Breast epithelium (tissue), 4 donors: ENCODE measurements around the gene HECTD1. TPM values are rescaled to one million over a fixed set of nuclear protein-coding genes. Genes with fewer than 3 reads are reported as not detected.
"Not testable (repeated sequence)": the region's sequence is repeated elsewhere in the genome, so short reads cannot be mapped to it uniquely, and the experiment has no call there.

Experiments
- DNase-seq, 2 donors: peaks; one replicate each; pipeline ENCODE4 v3.0.0-alpha.2; 2019; ENCODE audit warnings: low spot score in 2 of 2
- H3K27ac ChIP-seq, 2 donors: fragments of 200-600 bp; sonication (generic) in 1 of 2; one replicate each; pipeline ENCODE4 v1.5.1; 2016 to 2019; ENCODE audit warnings: mild to moderate bottlenecking in 1 of 2
- H3K27me3 ChIP-seq, 2 donors: fragments of 200-600 bp; sonication (generic) in 1 of 2; one replicate each; pipeline versions ENCODE4 v1.5.1 to v1.6.0; 2017 to 2019; ENCODE audit warnings: control low read depth in 1 of 2, mild to moderate bottlenecking in 1 of 2
- H3K36me3 ChIP-seq: fragments of 200-600 bp; one replicate; pipeline ENCODE4 v1.5.1; 2019
- H3K4me1 ChIP-seq, 2 donors: fragments of 200-600 bp; sonication (generic); one replicate each; pipeline ENCODE4 v1.5.1; 2016 to 2019; ENCODE audit warnings: control low read depth in 1 of 2
- H3K4me3 ChIP-seq, 3 donors: fragments of 200-600 bp; sonication (generic); 1 replicate in 2 of 3; 2 replicates in 1 of 3; pipeline ENCODE4 v1.5.1; 2016 to 2019; ENCODE audit warnings: mild to moderate bottlenecking in 3 of 3, moderate library complexity in 2 of 3
- H3K9me3 ChIP-seq, 2 donors: fragments of 200-600 bp; sonication (generic) in 1 of 2; one replicate each; pipeline ENCODE4 v1.5.1; 2016 to 2019; ENCODE audit warnings: control low read depth in 1 of 2
- POLR2A ChIP-seq: fragments of 450-650 bp; IDR thresholded peaks from one replicate; pipeline ENCODE4 v1.6.1; 2016; ENCODE audit warnings: antibody characterized with exemption, mild to moderate bottlenecking, moderate library complexity
- POLR2AphosphoS5 ChIP-seq, 3 donors: sonication (generic); formaldehyde crosslinking; IDR thresholded peaks; one replicate each; pipeline ENCODE4 v1.6.1; 2017; ENCODE audit warnings: antibody characterized with exemption in 3 of 3
- intact Hi-C: fragments of 100-400 bp; cut with DNase I; formaldehyde crosslinking; loops from one replicate; pipeline ENCODE4 v1.15.1; 2023; ENCODE audit warnings: low total_unique reads
- total RNA-seq, 3 donors: library from RNA; depleted of rRNA; stranded (reverse); fragments of >200 nt; gene quantifications; one replicate each; pipeline ENCODE4 v1.1.0, GENCODE V29; 2016
- TF ChIP-seq, protein P1 (sequence below), 3 donors: fragments of 450-650 bp; IDR thresholded peaks; one replicate each; pipeline ENCODE4 v1.5.1; 2016 to 2017; ENCODE audit warnings: antibody characterized with exemption in 3 of 3, mild to moderate bottlenecking in 3 of 3, moderate library complexity in 3 of 3

HECTD1 gene
- total RNA-seq, 3 donors from 2014 or later: 242 to 276 (median 252) TPM

DNA sequence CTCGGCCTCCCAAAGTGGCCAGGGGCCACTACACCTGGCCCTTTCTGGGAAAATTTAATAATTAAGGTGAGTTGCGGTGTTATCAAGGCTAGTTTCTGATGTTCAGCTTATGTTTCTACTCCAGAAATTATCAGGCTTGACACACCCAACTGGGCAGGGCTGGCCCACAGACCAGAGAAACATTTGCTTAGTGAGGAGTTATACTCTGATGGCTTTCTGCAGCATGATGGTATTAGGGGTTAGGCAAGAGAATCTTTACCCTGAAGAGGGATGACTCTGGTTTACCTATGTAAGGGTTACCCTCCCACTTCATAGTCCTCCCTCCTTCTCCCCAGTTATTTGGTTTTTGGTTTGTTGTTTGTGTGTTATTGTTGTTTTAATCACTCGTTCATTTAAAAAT, 24.5 kb upstream of the HECTD1 start:
- no peak for DNase-seq
- Histone ChIP-seq H3K36me3 (no peaks in the 10 kb centered on the region), H3K9me3 (no peaks in the 10 kb centered on the region), H3K4me1 (peaks cover 0 to 6% of the 10 kb centered on the region in 2 donors), H3K27ac (no peak overlapping the region), H3K4me3 (no peak overlapping the region), H3K27me3 (no peaks in the 10 kb centered on the region)
- intact Hi-C loops: no loop called here
- TF ChIP-seq POLR2AphosphoS5 (IDR thresholded peaks at IDR 0.05) (no peak), POLR2A (no peak)
- TF ChIP-seq, protein P1, sequence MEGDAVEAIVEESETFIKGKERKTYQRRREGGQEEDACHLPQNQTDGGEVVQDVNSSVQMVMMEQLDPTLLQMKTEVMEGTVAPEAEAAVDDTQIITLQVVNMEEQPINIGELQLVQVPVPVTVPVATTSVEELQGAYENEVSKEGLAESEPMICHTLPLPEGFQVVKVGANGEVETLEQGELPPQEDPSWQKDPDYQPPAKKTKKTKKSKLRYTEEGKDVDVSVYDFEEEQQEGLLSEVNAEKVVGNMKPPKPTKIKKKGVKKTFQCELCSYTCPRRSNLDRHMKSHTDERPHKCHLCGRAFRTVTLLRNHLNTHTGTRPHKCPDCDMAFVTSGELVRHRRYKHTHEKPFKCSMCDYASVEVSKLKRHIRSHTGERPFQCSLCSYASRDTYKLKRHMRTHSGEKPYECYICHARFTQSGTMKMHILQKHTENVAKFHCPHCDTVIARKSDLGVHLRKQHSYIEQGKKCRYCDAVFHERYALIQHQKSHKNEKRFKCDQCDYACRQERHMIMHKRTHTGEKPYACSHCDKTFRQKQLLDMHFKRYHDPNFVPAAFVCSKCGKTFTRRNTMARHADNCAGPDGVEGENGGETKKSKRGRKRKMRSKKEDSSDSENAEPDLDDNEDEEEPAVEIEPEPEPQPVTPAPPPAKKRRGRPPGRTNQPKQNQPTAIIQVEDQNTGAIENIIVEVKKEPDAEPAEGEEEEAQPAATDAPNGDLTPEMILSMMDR (IDR thresholded peaks at IDR 0.05): no peak

GRCh38 chr14:31231272-31231671, 23.7 kb upstream of the HECTD1 start:
- H3K9me3 ChIP-seq, H3K36me3 ChIP-seq, H3K27ac ChIP-seq, H3K27me3 ChIP-seq, H3K4me1 ChIP-seq, H3K4me3 ChIP-seq, intact Hi-C loops, DNase-seq: not testable (repeated sequence)

GRCh38 chr14:31230573-31230958, 23.0 kb upstream of the HECTD1 start:
- no peak overlapping the region for H3K4me3 ChIP-seq
- H3K27ac ChIP-seq: peak overlapping the region in 1 of 2 donors; percentile 75
- H3K27me3 ChIP-seq: no peaks in the 10 kb centered on the region
- H3K4me1 ChIP-seq: peaks cover 0 to 6% of the 10 kb centered on the region in 2 donors
- H3K36me3 ChIP-seq: no peaks in the 10 kb centered on the region
- no peak for DNase-seq
- H3K9me3 ChIP-seq: no peaks in the 10 kb centered on the region
- TF ChIP-seq POLR2AphosphoS5 (IDR thresholded peaks at IDR 0.05): no peak
- TF ChIP-seq, protein P1 (IDR thresholded peaks at IDR 0.05): no peak
- no peak for TF ChIP-seq POLR2A
- intact Hi-C loops: no loop called here

DNA sequence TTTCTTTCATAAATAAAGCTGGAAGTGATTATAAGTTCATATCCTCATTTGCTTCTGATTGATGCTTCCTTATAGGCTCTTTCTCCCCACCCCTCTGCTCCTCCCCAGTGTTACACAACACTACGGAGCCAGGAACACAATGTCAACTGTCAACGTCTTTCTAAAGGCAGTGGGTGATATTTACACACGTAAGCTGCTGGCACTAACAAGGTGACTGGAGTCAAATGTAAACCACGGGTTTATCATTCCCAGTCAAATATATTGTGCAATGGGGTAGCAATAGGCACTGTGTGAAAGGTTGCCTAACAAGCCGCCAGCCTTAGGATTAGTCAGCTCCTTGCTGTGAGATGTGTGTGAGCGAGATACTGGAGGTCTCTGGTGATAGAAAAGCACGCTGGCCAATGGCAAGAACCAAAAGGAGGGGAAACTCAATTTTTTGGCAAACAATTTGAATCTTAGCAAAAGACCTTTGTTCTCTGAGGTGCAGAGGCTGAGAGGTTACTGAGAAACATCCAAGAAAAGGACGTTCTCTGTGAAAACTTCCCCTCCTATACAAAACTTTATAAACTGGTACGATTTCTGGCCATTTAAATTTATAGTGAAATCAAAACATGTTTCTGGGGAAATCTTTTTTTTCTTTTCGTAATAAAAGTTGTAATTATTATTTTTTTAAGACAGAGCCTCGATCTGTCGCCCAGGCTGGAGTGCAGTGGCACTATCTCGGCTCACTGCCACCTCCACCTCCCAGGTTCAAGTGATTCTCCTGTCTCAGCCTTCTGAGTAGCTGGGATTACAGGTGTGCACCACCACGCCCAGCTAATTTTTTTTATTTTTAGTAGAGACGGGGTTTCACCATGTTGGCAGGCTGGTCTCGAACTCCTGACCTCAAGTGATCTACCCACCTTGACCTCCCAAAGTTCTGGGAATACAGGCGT, 22.3 kb upstream of the HECTD1 start:
- intact Hi-C loops: no loop called here
- peak in 1 of 2 donors; percentile 74 for DNase-seq
- no peaks in the 10 kb centered on the region for H3K36me3 ChIP-seq
- H3K4me1 ChIP-seq: peaks cover 0 to 6% of the 10 kb centered on the region in 2 donors
- H3K9me3 ChIP-seq: no peaks in the 10 kb centered on the region
- no peak for TF ChIP-seq POLR2A
- peak; percentile 73 to 96 (median 86) for TF ChIP-seq POLR2AphosphoS5 (IDR thresholded peaks at IDR 0.05)
- TF ChIP-seq, protein P1 (IDR thresholded peaks at IDR 0.05): no peak
- H3K27me3 ChIP-seq: no peaks in the 10 kb centered on the region
- H3K4me3 ChIP-seq: peak overlapping the region in 2 of 3 donors; percentile 29 to 48
- peak overlapping the region; percentile 59 to 75 for H3K27ac ChIP-seq

- peaks cover 0 to 6% of the 10 kb centered on the region in 2 donors for H3K4me1 ChIP-seq
- H3K9me3 ChIP-seq: no peaks in the 10 kb centered on the region
- DNase-seq: no peak
- TF ChIP-seq POLR2AphosphoS5 (IDR thresholded peaks at IDR 0.05) (no peak), POLR2A (no peak)
- TF ChIP-seq, protein P1 (IDR thresholded peaks at IDR 0.05): no peak
- H3K4me3 ChIP-seq: no peak overlapping the region
- intact Hi-C loops: no loop called here
- H3K36me3 ChIP-seq: no peaks in the 10 kb centered on the region
- H3K27me3 ChIP-seq: no peaks in the 10 kb centered on the region
- peak overlapping the region; percentile 59 to 75 for H3K27ac ChIP-seq
Measured at GRCh38 chr14:31229009-31229408, 21.4 kb upstream of the HECTD1 start.
